Testis (tissue), 3 donors: ENCODE measurements around the gene TPM4. TPM values are rescaled to one million over a fixed set of nuclear protein-coding genes. Genes with fewer than 3 reads are reported as not detected.
A peak's percentile ranks its signal among the peaks of the same experiment; 100 is the strongest.
"Not testable (repeated sequence)": the region's sequence is repeated elsewhere in the genome, so short reads cannot be mapped to it uniquely, and the experiment has no call there.

Source experiments
- DNase-seq: peaks from one replicate; pipeline ENCODE4 v3.0.0-alpha.2; 2019
- H3K27ac ChIP-seq, 2 donors: fragments of 200-600 bp; sonication (generic); one replicate each; pipeline ENCODE4 v1.5.1; 2019
- H3K27me3 ChIP-seq: fragments of 200-600 bp; sonication (generic); one replicate; pipeline ENCODE4 v1.5.1; 2019
- H3K36me3 ChIP-seq: fragments of 200-600 bp; sonication (generic); one replicate; pipeline ENCODE4 v1.5.1; 2017; ENCODE audit warnings: low read depth; ENCODE audit errors: missing control alignments
- H3K4me1 ChIP-seq: fragments of 200-600 bp; sonication (generic); one replicate; pipeline ENCODE4 v1.5.1; 2019
- H3K4me3 ChIP-seq, 2 donors: fragments of 200-600 bp; sonication (generic); one replicate each; pipeline ENCODE4 v1.5.1; 2017 to 2019
- H3K9me3 ChIP-seq: fragments of 200-600 bp; sonication (generic); one replicate; pipeline ENCODE4 v1.5.1; 2017
- POLR2A ChIP-seq: fragments of 450-650 bp; IDR thresholded peaks from one replicate; pipeline ENCODE4 v1.6.1; 2017; ENCODE audit warnings: antibody characterized with exemption, mild to moderate bottlenecking, moderate library complexity
- WGBS, 2 donors: methylation state at CpG; one replicate each; pipeline ENCODE4 v1.1.5; 2018; 5-methylcytosine and 5-hydroxymethylcytosine counted together
- intact Hi-C: fragments of 100-400 bp; cut with DNase I; formaldehyde crosslinking; loops from one replicate; pipeline ENCODE4 v1.15.1; 2023; ENCODE audit warnings: low total_unique reads
- polyA plus RNA-seq: library from polyadenylated mRNA; stranded (reverse); fragments of 350-450 nt; fragmentation: Illumina TruSeq; extraction: RNeasy Lipid Tissue Mini Kit (QIAGEN cat#74804); gene quantifications from one replicate; pipeline ENCODE4 v1.2.3, GENCODE V29; 2014; ENCODE audit warnings: low read depth, low replicate concordance; ENCODE audit not compliant: insufficient read depth
- total RNA-seq, 2 donors: library from RNA; depleted of rRNA; stranded (reverse); fragments of >200 nt; gene quantifications; one replicate each; pipeline ENCODE4 v1.2.3, GENCODE V29; 2016
- TF ChIP-seq, protein P1 (sequence below), 3 experiments: fragments of 450-650 bp in 2 of 3; fragments of 200-600 bp in 1 of 3; sonication (generic) in 1 of 3; IDR thresholded peaks; one replicate each; pipeline ENCODE4 v1.5.1; 2016 to 2019; ENCODE audit warnings: antibody characterized with exemption in 3 of 3, mild to moderate bottlenecking in 2 of 3, moderate library complexity in 1 of 3

The TPM4 gene
- total and polyA plus RNA-seq, 3 donors from 2014 or later: 212 to 271 (median 227) TPM

DNA sequence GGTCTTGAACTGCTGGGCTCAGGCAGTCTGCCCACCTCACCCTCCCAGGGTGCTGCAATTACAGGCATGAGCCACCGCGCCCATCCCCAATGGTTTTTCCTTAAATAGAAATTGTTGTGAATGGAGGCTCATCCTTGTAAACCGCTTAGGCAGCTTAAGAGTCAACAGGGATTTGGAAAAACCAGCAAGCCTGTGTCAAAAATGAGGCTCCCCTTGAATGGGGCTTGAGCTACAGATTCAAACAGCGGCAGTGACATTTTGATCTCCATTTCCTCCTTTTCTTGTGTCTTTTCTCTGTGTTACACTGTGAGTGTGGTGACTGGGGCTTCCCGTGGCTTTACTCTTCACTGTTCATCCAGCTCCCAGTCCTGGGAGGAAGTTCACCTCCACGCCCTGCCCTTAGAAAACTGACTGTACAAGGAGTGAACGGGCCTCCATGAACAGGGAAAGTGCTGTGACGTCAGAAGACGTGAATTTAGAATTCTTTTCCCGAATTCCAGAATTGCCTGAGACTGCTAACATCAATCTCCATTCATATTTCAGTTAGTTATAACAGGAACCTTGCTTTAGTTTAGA lies 20.1 kb downstream of the TPM4 start:
- Histone ChIP-seq H3K27ac (no peak overlapping the region), H3K4me1 (peaks cover 9% of the 10 kb centered on the region), H3K4me3 (no peak overlapping the region), H3K27me3 (no peaks in the 10 kb centered on the region), H3K9me3 (no peaks in the 10 kb centered on the region), H3K36me3 (no peaks in the 10 kb centered on the region)
- no peak for TF ChIP-seq POLR2A
- TF ChIP-seq, protein P1, sequence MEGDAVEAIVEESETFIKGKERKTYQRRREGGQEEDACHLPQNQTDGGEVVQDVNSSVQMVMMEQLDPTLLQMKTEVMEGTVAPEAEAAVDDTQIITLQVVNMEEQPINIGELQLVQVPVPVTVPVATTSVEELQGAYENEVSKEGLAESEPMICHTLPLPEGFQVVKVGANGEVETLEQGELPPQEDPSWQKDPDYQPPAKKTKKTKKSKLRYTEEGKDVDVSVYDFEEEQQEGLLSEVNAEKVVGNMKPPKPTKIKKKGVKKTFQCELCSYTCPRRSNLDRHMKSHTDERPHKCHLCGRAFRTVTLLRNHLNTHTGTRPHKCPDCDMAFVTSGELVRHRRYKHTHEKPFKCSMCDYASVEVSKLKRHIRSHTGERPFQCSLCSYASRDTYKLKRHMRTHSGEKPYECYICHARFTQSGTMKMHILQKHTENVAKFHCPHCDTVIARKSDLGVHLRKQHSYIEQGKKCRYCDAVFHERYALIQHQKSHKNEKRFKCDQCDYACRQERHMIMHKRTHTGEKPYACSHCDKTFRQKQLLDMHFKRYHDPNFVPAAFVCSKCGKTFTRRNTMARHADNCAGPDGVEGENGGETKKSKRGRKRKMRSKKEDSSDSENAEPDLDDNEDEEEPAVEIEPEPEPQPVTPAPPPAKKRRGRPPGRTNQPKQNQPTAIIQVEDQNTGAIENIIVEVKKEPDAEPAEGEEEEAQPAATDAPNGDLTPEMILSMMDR (IDR thresholded peaks at IDR 0.05): no peak
- DNase-seq: no peak
- intact Hi-C loops: no loop called here
- WGBS, 2 donors: 83 to 86% methylated on average over 10 of the region's 10 CpGs

DNA sequence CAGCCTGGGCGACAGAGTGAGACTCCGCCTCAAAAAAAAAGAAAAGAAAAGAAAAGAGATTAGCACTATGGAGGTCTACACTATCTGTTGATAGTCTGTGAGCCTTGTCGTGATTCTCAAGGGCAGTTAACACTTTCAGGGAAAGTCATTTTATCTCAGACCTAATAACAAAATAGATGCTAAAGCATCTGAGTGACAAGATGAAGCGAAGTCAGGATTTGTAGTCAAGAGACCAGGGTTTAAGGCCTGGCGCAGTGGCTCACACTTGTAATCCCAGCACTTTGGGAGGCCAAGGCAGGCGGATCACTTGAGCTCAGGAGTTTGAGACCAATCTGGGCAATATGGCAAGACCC lies 22.1 kb downstream of the TPM4 start:
- Histone ChIP-seq H3K4me3 (no peak overlapping the region), H3K36me3 (no peaks in the 10 kb centered on the region), H3K4me1 (peaks cover 4% of the 10 kb centered on the region), H3K9me3 (no peaks in the 10 kb centered on the region), H3K27me3 (no peaks in the 10 kb centered on the region), H3K27ac (peak overlapping the region in 1 of 2 donors; percentile 57)
- 73 to 80% methylated on average over 6 of the region's 6 CpGs for WGBS, 2 donors
- intact Hi-C loops: no loop called here
- no peak for TF ChIP-seq POLR2A
- TF ChIP-seq, protein P1 (IDR thresholded peaks at IDR 0.05): no peak
- no peak for DNase-seq

DNA sequence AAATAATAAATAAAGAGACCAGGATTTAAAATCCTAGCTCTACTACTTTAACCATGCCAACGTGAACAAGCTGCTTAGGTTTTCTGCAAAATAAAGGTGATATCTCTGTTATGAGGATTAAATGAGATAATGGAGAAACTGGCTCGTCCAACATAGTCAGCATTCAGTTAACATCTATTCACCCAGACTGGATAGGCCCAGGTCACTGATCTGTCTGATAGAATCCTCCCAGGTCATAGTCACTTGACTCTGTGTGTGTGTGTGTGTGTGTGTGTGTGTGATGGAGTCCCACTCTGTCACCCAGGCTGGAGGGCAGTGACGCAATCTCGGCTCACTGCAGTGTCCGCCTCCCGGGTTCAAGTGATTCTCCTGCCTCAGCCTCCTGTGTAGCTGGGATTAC lies 22.5 kb downstream of the TPM4 start:
- WGBS, 2 donors: 89 to 90% methylated on average over 6 of the region's 6 CpGs
- Histone ChIP-seq H3K36me3 (no peaks in the 10 kb centered on the region), H3K4me1 (peaks cover 4% of the 10 kb centered on the region), H3K27ac (peak overlapping the region in 1 of 2 donors; percentile 57), H3K9me3 (no peaks in the 10 kb centered on the region), H3K27me3 (no peaks in the 10 kb centered on the region), H3K4me3 (no peak overlapping the region)
- intact Hi-C loops: no loop called here
- TF ChIP-seq, protein P1 (IDR thresholded peaks at IDR 0.05): no peak
- no peak for TF ChIP-seq POLR2A
- no peak for DNase-seq

DNA sequence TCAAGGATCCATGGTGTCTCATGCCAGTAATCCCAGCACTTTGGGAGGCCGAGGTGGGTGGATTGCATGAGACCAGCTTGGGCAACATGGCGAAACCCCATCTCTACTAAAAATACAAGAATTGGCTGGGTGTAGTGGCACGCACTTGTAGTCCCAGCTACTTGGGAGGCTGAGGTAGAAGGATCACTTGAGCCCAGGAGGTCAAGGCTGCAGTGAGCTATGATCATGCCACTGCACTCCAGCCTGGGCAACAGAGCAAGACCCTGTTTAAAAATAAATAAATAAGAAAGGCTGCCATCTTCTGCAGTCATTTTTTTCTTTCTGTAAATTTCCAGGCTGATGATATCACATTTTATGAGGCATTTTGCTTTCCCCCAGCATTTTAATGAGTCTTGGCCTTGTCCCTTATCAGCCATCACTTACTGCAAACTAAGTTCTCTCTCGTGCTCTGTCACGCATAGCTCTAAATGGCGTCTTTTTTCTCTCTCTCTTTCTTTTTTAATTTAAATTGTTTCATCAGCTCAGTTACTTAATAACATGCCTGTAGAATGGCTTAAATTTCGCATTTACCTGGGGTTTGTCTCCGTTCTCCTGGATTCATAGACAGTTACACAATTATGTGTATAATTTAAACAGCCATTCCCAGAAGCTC lies 23.1 kb downstream of the TPM4 start:
- H3K9me3 ChIP-seq, intact Hi-C loops, H3K27me3 ChIP-seq, H3K36me3 ChIP-seq, H3K4me3 ChIP-seq, H3K4me1 ChIP-seq, DNase-seq: not testable (repeated sequence)
- 71 to 76% methylated on average over 8 of the region's 8 CpGs for WGBS, 2 donors
- H3K27ac ChIP-seq: peak overlapping the region in 1 of 2 donors; percentile 57

DNA sequence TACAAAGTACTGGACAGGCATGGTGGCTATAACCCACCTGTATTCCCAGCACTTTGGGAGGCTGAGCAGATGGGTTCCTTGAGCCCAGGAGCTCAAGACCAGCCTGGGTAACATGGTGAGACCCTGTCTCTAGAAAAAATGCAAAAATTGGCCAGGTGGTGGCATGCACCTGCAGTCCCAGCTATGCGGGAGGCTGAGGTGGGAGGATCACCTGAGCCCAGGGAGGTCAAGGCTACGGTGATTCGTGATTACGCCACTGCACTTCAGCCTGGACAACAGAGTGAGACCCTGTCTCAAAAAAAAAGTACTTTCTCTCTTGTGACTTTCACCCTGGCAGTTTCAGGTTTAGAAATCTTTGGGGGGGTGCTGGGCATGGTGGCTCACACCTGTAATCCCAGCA lies 24.2 kb downstream of the TPM4 start:
- intact Hi-C loops: no loop called here
- H3K27ac ChIP-seq: peak overlapping the region in 1 of 2 donors; percentile 57
- no peaks in the 10 kb centered on the region for H3K36me3 ChIP-seq
- peaks cover 4% of the 10 kb centered on the region for H3K4me1 ChIP-seq
- H3K27me3 ChIP-seq: no peaks in the 10 kb centered on the region
- no peaks in the 10 kb centered on the region for H3K9me3 ChIP-seq
- H3K4me3 ChIP-seq: no peak overlapping the region
- WGBS, 2 donors: 65 to 84% methylated on average over 4 of the region's 4 CpGs
- DNase-seq: no peak
- TF ChIP-seq, protein P1 (IDR thresholded peaks at IDR 0.05): no peak
- TF ChIP-seq POLR2A: no peak
